ENCODE results near the gene ZCCHC24.

The ZCCHC24 gene

GRCh38 chr10:79386637-79387465 is 58.6 kb downstream of the ZCCHC24 start:
- DNase-seq (ENCODE audit: extremely low read depth in 1 of 2, low read depth in 1 of 2), result no peak

GRCh38 chr10:79385804-79386531 is 59.5 kb downstream of the ZCCHC24 start:
- DNase-seq (ENCODE audit: extremely low read depth in 1 of 2, low read depth in 1 of 2), result no peak

DNA sequence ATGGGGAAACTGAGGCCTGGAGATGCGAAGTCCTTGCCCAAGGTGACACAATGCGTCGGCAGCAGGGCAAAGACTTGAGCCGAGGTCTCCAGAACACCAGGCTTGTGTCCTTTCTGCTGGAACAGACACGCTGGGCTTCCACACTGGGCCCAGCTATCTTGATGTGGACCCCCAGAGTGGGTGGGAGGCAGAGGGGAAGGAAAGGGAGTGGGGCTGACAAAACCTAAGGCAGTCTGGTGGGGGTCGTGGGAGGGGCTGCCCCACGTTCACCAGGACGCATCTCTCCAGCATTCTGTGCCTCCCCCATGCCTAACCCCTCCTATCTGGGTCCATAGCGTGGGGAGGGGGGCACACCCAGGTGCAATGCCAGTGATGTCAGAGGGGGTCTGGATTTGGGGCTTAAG is 60.0 kb downstream of the ZCCHC24 start:
- DNase-seq (ENCODE audit: extremely low read depth in 1 of 2, low read depth in 1 of 2), result no peak

DNA sequence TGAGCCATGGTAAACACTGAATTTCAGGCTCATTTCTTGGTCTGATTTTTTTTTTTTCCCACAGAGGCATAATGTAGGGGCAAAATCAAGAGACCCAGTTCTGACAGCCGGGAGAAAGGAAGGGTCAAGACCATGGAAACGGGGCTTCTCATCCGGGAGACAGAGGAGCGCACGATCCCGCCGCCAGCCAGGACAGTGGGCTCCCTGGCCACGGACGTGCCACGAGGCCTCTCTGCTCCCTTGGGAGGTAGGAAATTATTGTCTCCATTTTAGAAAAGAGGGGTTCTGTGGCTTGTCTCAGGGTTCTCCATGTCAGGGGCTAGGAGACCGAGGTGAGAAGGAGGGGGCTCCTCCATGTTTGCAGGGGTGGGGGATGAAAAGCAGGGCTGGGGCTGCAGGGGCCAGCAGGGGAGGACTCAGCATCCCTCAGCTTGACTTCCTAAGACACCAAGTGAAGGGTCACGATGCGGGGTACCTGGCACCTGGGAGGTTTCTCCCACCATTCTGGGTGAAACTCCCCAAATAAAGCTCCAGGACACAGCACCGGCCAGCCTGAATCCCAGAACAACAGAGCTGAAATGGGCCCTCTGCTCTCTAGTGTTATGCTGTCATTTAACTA is 60.5 kb downstream of the ZCCHC24 start:
- DNase-seq (ENCODE audit: extremely low read depth in 1 of 2, low read depth in 1 of 2), result no peak

DNA sequence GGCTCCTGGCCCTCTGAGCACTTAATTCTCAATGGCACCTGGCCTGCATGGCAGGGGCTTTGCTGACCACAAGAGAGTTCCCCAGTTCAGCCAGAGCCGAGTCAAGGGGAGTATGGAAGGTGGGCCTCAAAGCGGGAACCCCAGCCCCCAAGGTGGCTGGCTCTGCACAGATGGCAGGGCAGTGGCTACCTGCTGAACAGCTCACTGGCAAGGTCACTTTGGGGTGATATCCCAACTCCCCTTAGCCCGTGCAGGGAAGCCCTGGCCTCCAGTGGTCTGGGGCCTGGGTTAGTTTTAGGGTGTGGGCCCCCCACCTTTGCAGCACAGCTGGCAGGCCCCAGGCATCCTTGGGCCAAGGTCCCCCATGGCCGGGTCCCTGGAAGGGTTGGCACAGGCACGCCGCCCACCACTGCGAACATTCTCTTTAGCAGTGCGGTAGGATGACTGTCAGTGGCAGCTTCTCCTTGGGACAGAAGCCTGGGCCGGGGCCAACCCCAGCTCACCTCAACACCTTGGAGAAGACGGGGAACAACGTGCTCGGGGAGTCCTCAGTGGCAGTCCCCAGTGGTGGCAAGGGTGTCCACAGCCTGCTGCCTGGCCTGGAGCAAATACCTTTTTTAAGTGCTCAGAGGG is 61.3 kb downstream of the ZCCHC24 start:
- no peak for DNase-seq (ENCODE audit: extremely low read depth in 1 of 2, low read depth in 1 of 2)

DNA sequence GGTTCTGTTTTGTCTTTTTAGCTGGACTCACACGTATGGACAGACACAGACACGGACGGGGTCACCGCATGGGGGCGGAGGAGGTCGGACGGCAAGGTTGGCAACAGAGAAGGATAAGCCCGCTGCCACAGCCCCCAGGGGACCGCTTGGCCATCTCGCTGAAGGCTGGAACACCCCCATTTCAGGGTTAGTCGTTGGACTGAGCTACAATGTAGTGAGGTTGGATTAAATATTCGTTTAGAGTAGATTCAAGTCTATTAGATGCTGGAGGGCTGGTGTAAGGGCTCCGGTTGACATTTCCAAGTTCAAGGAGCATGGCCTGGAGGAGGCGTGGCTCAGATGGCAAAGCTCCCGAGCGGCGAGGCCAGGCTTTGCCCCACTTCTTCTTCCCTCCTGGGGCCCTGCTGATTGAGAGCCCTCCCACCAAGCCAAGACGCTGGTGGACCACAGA is 62.9 kb downstream of the ZCCHC24 start:
- DNase-seq (ENCODE audit: extremely low read depth in 1 of 2, low read depth in 1 of 2), result no peak

DNA sequence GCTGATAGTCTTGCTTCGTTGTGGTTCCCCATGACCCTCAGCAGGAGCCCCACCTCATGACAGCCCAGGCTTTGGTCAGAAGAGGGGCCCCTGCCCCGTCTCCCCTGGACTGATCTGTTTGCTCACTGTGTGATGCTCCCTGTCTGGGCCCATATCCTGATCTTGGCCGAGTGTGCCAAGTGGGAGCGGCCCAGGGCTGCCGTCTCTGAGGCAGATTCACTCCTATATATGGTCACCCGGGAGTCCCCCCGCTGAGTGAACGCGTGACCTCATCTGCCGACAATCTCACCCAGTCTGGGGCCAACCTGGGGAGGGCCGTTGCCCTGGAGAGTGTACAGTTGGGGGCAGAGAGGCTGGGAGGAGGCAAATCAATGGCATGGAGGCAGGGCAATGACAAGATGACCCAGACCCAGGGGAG is 63.6 kb downstream of the ZCCHC24 start:
- DNase-seq (ENCODE audit: extremely low read depth in 1 of 2, low read depth in 1 of 2), result no peak

DNA sequence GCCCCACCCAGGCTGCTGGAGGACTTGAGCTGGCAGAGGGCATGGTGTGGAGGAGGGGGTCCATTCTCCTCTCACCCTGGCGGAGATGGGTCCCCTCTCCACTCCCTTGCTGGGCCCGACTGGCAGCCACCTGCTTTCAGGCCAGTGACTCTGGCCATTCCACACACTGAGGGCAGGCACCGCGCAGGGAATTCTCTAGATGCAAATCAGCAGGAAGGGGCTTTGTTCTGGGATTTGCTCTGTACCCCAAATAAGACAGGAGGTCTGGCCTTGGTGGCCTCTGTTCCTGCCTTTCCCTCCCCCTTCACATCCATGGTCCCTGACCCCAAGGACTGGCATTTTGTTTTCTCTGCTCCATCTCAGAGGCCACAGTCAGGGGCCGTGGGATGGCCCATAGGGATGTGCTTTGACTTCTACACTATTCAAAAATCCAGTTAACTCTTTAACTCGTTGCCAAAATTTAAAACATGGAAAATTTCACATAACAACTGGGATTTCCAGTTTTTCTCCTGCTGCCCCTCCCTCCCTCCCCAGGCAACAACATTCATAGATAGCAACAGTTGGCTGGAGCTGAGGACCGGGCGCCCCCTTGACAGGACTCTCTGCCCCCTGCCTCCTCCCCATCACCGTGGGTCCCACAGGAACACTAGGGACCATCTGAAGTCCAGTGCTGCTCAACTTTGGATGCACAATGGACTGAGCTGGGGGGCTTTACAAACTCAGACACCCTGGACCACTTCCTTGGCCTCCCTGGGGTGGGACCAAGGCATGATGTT is 64.3 kb downstream of the ZCCHC24 start:
- no peak for DNase-seq (ENCODE audit: extremely low read depth in 1 of 2, low read depth in 1 of 2)

GRCh38 chr10:79380125-79380945 is 65.1 kb downstream of the ZCCHC24 start:
- DNase-seq (ENCODE audit: extremely low read depth in 1 of 2, low read depth in 1 of 2), result no peak

GRCh38 chr10:79379512-79380124 is 65.8 kb downstream of the ZCCHC24 start:
- no peak for DNase-seq (ENCODE audit: extremely low read depth in 1 of 2, low read depth in 1 of 2)

- DNase-seq (ENCODE audit: extremely low read depth in 1 of 2, low read depth in 1 of 2), result no peak
These were observed 66.5 kb downstream of the ZCCHC24 start for GRCh38 chr10:79378647-79379511.

GRCh38 chr10:79378383-79378646 is 67.1 kb downstream of the ZCCHC24 start:
- DNase-seq (ENCODE audit: extremely low read depth in 1 of 2, low read depth in 1 of 2), result no peak

DNA sequence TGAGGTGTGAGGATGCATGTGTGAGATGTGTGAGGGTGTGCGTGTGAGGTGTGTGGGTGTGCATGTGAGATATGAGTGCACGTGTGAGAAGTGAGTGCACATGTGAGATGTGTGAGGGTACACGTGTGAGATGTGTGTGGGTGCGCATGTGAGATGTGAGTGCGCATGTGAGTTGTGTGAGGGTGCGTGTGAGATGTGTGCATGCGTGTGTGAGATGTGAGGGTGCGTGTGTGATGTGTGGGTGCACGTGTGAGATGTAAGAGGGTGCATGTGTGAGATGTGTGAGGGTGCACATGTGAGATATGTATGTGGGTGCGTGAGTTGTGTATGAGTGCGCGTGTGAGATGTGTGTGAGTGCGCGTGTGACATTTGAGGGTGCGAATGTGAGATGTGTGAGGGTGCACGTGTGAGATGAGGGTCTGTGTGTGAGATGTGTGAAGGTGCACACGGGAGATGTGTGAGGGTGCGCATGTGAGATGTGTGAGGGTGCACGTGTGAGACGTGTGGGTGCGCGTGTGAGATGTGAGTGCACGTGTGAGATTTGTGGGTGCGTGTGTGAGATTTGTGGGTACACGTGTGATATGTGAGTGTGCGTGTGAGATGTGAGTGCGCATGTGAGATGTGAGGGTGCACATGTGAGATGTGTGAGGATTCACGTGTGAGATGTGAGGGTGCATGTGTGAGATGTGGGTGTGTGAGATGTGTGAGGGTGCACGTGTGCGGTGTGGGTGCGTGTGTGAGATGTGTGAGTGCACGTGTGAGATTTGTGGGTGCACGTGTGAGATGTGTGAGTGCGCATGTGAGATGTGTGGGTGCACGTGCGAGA is 67.7 kb downstream of the ZCCHC24 start:
- no peak for DNase-seq (ENCODE audit: extremely low read depth in 1 of 2, low read depth in 1 of 2)

GRCh38 chr10:79376751-79377556 is 68.5 kb downstream of the ZCCHC24 start:
- no peak for DNase-seq (ENCODE audit: extremely low read depth in 1 of 2, low read depth in 1 of 2)

DNA sequence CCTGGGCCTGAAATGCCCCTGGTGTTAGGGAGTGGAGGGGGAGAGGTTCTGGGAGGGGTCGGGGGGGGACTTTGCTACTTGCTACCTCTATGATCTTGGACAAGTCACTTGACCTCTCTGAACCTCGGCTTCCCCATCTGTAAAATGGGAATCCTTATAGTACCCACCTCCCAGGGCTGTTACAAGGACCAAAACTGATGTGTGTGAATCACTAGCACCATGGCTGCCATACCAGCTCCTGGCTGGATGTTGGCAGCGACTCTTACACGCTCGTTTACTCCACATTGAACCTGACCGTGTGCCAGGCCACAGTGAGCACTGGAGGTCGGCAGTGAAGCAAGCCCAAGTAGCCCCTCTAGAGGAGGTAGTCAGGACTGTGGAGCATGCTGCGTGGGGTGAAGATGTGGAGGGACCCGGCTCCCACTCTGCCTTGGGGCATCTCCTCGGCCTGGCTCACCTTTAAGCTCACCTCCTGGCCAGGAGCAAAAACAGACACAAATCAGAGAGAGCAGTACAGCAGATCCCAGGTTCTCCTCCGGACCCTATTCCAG is 69.3 kb downstream of the ZCCHC24 start:
- no peak for DNase-seq (ENCODE audit: extremely low read depth in 1 of 2, low read depth in 1 of 2)

DNA sequence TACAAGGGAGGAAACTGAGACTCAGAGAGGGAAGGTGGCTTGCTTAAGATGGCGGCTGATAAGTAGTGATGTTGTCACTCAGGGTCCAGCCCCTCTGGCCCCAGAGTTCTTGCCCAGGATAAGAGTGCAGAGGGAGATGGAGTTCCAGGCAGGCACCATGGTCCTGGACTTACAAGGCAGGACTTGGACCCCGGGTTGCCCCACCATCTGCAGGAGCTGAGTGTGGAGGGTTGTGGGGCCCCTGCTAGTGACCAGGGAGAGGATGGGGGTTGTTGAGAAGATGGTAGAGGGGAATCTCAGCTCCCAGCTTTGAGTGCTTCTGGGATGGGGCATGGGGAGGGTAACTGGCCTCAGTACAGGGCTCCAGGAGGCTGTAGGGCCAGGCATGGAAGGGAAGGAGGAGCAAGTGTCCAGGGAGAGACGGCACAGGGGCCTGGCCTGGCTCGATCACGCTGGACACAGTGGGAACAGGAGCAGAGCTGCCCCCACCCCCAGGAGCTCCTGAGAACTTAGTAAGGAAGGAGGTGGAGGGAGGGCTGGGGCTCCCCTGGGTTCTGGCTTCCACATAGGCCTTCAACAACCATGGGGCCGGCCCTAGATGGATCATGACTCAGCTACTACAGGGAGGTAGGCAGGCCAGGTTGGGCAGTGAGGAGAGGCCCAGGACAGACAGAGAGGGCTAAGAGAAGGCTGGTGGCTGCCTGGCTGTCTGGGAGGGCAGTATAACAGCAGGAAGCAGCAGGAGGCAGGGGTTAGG is 69.9 kb downstream of the ZCCHC24 start:
- DNase-seq (ENCODE audit: extremely low read depth in 1 of 2, low read depth in 1 of 2), result no peak

Data from activated CD8-positive, alpha-beta memory T cell treated with anti-CD3 and anti-CD28 coated beads for 1 hour (primary cell).